Measurements from ENCODE around the gene OCA2.

The OCA2 gene

DNA sequence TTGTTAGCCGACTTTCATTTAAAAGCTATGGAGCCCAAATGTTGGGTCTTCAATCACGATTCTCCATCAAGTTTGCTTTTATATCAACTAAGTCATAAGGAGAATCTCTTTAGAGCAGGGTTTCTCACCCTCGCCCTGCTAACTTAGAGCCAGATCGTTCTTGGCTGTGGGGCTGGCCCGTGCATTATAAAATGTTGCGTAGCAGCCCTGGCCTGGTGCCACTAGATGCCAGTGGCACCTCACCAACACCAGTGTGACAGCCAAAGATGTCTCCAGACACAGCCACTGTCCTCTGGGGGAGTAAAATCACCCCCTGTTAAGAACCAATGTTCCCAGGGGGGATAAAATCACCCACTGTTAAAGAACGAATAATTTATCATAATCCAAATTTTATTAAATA lies 226.1 kb downstream of the OCA2 start:
- DNase-seq (ENCODE audit: low read depth in 2 of 2): no peak

DNA sequence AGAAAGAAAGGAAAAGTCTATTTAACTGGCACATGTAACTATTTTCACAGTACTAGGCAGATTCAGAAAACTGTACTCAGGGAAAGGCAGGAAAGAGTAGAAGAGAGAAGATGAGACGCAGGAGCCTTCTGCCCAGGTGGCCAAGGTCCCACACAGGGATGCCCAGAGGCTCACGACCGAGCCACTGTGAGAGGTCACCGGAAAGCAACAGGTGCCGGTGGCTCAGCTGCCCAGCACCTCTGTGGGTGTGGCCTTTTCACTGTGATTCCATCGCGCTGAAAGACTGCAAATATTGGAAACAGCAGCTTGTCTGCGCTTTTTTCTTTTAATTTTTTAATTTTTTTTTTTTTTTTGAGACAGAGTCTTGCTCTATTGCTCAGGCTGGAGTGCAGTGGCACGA lies 226.8 kb downstream of the OCA2 start:
- no peak for DNase-seq (ENCODE audit: low read depth in 2 of 2)

DNA sequence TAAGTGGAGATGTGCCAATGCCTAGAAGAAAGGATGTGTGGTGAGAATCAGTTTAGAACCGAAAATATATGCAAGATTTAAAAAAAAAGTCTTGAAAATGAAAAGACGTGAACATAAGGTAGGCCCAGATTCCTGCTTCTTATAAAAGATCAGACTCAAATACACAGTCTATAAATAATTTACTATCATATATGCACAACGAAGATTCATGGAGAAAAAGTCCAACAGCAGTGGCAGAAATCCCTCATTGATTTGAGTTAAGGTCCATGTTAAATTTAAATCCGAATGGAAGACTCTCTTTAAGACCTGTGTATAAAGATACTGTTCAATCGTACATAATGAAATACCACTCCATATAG lies 227.2 kb downstream of the OCA2 start:
- DNase-seq (ENCODE audit: low read depth in 2 of 2): no peak

DNA sequence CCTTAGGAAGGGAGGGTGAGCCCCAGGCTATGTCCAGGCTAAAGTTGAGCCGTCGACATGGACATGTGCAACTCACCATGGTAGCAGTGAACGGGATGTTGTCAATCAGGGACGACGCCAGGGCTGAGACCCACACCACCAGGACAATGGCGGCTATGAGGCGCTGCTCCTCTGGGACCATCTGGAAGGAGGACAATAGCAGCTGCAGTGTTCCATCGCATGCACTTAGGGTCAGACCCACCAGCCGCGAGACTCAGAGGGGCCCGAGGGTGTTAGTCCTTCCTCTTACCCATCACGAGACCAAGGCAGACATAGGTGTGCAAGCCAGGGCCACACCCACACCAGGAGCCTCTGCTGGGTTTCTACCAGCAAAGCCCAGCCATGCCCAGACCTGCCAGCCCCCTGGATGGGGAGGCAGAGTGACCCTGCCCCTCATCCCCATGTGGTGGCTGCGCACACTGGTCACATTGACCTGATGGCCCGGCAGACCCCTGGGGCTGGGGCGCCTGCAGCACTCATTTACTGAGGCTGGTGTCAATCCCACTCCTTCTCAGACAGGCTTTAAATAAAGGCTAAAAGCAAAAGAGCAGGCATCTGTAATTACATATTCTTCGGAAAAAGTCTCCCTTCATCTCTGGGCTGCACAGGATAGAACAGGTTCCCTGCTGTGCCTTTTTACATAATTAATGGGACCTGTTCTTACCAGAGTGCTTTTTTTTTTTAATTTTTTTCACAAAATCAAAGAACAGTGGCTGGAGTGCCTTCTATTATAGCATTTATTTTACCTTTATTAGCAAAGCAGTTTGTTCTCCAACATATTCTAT lies 227.8 kb downstream of the OCA2 start:
- no peak for DNase-seq (ENCODE audit: low read depth in 2 of 2)

DNA sequence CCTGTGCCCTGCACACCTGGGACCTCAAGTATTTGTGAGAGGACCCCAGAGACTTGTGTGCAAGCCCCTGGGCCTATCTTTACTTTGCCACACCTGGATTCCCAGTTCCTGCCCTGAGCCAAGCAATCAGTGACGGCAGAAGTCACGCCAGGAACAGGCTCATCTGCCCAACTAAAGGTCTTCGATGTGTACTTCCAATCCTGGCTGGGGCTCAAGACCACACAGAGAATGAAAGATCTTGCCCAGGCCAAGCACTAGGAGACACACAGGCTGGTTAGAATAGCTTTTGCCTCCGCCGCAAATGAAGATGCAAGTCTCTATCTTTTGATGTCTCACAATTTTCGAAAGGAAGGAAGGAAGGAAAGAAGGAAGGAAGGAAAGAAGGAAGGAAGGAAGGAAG lies 228.8 kb downstream of the OCA2 start:
- DNase-seq (ENCODE audit: low read depth in 2 of 2): no peak

DNA sequence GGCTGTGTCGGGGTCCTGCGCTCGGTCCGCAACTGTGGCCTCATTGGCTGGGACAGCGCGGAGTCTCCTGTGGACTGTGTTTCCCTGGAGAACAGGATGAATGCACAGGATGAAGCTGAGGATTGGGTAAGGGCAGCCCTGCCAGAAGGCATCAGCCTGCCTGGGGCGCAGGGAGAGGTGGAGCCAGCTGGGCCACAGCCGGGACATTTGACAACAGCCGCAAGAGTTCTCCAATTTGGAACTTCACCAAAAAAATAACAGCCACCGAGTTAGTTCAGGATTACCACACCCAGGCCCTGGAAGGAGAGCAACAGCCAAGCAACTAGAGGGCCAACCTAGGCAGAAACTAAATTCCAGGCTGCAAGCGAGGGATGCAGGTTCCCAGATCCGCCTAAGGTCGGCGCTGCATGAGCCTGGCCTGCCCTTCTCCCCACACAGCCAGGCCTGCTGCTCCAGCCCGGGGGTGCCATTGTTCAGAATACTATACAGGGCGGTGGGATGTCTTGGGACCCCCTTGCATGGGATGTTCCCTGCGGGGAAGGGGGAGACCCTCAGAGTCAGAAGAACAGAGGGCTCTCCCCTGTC lies 229.3 kb downstream of the OCA2 start:
- DNase-seq (ENCODE audit: low read depth in 2 of 2): no peak

DNA sequence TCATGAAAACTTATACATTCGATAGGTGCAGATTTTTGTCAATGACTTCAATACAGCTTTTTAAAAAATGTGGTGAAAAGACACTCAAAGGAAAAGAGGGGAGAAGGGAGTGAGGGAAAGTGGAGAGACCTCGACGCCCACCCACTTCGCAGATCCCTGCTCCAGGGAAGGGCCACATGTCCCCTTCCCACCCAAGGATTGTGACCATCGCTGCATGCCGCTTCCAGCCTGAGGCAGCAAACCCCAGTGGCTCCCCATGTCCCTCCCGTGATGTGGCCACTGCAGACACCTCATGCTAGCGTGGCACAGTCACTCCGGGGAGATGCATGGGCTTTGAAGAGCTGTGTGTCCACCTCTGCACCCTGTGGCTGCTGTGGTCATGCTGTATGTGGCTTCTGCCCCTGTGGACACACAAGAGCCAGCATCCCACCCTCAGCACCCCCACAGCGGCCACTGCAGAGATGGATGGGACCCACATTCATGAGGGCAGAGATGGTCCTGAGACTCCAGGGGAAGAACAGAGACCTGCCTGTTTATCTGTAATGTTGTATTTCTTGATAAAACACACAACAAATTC lies 230.2 kb downstream of the OCA2 start:
- no peak for DNase-seq (ENCODE audit: low read depth in 2 of 2)

DNA sequence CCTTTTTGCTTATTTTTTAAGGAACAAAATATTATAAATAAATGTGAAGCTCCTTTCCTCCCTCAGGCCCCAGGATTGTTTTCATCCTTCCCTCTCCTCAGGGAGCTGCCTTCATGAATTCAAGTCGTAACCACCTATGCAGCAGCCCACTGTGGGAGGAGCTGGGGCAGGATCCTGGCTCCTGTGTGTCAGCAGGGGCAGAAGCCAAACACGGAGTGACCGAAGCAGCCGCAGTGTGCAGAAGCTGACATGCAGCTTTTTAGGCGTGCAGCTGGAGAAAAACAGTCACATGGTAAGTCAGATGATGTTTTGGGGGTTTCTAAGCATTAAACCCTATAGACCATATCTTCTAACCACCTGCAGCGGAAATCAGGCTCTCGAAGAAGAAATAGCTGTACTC lies 231.3 kb downstream of the OCA2 start:
- no peak for DNase-seq (ENCODE audit: low read depth in 2 of 2)

DNA sequence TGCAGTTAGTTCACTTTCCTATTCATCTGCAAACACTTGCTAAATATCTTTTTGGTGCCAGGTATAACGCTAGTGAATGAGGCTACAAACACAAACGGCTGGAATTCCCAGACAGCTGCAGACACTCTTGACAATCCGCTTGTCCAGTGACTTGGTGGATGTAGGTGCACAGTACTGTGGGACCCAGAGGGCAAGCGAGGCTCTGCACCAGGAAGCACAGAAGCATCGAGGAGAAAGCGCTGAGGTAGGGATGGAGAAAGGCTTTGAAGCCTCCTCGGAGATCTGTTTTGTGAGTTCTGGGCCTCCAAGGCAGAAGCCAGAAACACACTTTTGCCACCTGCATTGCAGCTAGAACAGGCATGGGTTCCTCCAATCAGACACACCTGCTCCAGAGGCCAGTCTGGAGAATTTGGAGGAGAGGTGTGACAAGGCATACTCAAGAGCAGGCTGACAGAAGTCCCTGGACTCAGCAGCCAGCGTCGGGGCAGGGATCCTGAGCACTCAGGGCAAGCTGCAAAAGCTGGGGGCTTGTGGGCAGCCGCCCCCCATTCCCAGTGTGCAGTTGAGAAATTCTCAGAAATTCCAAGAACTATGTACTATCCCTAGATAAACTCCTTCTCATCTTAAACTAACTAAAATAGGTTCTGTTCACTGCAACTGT lies 232.5 kb downstream of the OCA2 start:
- no peak for DNase-seq (ENCODE audit: low read depth in 2 of 2)

DNA sequence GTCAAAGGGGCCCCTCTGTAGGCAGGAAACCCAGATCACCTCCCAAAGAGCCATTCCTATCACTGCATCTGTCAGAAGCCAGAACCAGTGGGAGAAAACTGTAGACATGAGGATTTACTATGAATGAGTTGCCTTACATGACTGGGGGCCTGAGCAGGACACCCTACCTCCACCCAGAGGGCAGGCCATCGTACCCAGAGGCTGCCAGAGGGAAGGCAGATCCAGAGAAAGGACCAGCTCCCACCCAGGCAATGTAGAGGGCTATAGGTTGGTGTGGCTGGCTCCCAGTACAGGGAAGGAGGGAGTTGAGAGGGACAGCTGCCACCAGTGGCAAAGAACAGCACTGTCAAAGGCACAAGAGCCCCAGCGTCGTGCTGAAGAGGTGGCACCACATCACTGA lies 233.2 kb downstream of the OCA2 start:
- no peak for DNase-seq (ENCODE audit: low read depth in 2 of 2)

DNA sequence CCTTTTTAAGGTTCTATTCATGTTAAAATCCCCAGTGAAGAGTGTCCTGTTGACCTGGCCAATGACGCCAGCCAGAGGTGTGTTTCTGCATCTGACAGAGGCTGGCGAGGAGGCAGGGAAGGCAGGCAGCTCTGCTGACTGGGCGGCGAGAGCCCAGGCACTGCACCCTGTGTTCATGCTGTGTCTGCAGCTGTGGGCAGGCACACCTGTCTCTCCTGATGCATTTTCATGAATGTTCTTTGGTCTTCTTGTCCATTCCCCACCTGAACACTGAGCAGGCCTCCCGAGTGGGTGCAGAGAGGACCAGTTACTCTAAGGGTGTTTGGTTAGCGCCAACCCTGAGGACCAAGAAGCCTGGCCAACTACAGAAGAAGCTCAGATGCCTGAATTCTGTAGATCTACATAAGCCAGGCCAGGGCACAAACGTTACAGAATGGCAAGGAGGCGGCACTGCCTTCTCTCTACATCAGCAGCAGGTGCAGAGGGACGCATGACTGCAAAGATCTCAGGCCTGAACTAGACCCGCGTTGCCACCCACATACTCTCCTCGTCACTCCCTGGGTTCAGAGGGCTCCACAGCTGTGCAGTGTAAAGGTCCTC lies 233.7 kb downstream of the OCA2 start:
- DNase-seq (ENCODE audit: low read depth in 2 of 2): no peak

DNA sequence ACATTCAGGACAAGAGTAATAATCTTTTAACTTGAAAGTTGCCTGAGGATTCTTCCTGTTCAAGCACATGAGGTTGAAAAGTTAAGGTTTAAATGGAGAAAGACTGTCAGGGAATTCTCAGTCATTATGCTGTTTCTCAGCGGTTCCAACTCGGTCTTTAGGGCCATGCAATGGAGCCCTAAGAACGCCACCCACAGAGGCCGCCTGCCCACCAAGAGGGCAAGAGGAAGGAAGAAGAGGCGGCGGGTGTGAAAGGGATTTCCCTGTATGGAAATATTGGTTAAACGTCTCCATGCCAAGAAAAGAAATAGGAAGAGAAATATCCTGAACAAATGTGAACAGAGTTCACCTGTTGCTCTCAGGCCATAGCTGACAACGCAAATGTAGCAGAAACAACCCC lies 234.4 kb downstream of the OCA2 start:
- DNase-seq (ENCODE audit: low read depth in 2 of 2): no peak

DNA sequence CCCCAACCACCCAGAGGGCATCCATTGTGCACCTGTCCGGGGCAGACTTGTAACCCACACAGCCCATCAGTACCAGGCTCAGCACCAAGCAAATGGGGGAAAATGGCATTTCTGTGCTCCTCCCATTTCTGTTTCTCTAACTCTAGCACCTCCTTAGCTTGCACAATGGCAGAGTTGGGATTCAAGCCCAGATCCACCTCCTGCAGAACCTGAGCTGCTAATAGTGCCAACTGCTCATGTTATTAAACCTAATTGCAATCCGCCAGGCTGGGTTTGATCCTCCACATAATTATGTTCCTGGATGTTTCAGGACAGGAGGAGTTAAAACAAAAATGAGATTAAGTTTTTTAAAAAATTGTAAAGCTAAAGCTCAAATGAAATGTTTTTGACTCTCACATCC lies 235.0 kb downstream of the OCA2 start:
- DNase-seq (ENCODE audit: low read depth in 2 of 2): no peak

DNA sequence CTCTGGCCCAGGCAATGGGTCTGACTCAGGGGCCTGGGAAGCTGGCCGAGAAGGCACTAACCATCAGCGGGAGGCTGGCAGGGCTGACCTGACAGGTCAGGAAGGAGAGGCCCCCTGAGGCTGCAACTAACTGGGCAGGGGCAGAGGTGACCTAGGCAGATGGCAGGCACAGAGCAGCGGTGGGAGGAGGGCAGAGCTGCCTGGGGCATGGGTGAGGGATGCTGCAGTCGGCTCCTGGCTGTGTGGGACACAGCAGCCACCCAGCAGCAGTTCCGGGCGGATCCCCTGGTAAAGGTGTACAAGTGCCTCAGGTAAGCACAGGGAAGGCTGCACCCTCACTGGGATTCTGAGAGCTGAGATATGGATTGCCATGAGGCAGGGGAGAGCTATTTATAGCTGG lies 236.1 kb downstream of the OCA2 start:
- DNase-seq (ENCODE audit: low read depth in 2 of 2): no peak

DNA sequence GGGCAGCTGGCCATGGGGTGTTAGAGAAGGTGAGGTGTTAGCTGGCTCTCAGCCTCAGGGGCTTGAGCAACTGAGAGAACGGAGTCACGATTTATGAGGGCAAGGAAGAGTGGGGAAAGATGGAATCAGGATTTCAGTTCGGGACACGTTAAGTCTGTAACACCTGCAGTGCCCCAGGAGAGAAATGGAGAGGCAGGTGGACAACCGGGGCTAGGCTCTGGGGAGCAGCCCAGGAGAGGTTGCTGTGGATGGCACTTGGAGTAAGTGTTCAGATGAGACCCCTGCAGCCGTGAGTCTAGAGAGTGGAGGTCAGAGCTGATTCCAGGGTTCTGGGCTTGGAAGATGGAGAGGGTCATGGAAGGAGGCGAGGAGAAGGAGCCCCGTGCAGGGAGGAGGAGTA lies 237.9 kb downstream of the OCA2 start:
- no peak for DNase-seq (ENCODE audit: low read depth in 2 of 2)

DNA sequence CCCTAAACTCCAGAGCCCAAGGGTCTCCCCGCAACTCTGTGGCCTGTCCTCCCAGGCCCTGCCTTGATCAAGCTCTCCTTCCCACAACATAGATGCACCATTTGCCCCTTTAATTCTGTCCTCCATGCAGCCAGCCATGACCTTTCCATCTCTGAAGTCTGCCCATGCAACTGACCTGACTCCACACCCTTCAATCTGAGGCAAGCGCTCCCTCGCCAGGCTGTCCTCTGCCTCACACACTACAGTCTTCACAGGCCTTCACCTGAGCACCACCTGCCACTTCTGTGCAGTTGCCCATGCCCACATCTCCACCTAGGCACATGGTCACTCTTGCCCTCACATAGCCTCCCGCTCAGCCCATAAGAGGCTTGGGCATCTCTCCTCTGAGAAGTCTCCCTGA lies 244.0 kb downstream of the OCA2 start:
- no peak for DNase-seq (ENCODE audit: low read depth in 2 of 2)

DNA sequence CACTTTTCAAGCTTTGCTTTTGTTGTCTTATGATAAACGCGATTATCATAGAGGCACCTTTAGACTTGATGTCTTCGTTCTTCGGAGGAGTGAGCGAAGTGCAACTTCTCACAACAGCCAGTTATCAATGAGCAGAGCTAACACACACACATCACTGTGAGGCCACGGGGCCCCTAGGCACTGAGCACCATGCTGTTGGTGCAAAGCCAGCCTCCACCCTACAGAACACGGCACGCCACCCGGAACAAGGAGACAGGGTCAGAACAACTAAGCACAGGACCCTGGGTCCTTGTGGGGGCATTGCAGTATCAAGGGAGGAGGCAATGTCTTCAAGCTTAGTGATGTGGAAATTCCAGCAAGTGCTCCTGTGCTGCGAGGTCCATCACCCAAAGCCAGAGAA lies 244.5 kb downstream of the OCA2 start:
- no peak for DNase-seq (ENCODE audit: low read depth in 2 of 2)

DNA sequence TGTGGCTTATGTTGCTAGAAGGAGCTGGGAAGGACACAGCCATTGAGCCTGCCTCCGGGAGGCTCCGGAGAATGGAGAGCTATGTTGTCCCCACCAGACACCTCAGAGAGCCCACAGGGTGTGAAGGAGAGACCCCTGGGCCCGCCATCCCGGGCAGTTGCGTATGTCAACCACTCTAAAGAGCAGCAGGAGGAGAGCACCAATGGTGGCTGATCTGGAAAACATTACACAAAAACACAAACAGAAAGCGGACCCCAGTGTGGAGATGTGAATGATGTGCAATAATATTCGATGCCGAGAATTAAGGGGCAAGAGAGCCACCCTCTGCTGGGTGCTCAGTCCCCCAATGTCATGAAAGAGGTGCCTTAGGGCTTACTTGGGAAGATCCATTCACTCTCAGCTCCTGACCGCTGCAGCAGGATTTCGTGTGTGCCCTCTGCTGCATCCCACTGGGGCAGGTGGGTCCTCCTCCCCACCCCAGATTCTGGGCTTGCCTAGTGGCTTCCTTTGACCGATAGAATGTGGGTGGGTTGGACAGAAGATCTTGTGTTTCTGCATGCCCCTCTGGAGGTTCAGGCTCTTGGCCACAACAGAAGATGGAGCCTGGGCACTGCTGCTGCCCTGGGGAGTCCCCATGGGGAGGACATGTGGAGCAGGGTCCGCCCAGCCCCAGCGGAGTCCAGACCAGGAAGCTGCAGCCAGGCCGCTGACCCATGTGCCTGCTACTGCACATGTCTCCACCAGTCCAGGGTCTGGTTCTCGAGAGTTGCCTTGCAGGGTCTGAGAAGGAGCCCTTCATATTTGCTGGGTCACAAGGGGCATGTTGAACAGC lies 245.3 kb downstream of the OCA2 start:
- no peak for DNase-seq (ENCODE audit: low read depth in 2 of 2)

DNA sequence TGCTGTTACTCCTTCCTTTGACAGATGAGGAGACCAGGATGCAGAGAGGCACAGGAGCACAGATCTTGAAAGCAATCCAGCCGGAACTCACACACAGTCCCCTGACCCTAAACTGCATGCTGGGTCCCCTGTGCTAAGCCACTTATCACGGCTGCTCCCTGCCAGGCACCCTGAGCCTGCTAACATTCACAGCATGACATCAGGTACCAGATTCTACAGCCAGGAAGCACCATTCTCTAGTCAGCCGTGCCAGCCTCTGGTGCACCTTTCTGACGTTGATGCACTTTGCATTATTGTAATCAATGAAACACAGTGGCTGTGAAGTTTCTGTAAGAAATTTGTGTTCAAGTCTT lies 247.3 kb downstream of the OCA2 start:
- no peak for DNase-seq (ENCODE audit: low read depth in 2 of 2)

DNA sequence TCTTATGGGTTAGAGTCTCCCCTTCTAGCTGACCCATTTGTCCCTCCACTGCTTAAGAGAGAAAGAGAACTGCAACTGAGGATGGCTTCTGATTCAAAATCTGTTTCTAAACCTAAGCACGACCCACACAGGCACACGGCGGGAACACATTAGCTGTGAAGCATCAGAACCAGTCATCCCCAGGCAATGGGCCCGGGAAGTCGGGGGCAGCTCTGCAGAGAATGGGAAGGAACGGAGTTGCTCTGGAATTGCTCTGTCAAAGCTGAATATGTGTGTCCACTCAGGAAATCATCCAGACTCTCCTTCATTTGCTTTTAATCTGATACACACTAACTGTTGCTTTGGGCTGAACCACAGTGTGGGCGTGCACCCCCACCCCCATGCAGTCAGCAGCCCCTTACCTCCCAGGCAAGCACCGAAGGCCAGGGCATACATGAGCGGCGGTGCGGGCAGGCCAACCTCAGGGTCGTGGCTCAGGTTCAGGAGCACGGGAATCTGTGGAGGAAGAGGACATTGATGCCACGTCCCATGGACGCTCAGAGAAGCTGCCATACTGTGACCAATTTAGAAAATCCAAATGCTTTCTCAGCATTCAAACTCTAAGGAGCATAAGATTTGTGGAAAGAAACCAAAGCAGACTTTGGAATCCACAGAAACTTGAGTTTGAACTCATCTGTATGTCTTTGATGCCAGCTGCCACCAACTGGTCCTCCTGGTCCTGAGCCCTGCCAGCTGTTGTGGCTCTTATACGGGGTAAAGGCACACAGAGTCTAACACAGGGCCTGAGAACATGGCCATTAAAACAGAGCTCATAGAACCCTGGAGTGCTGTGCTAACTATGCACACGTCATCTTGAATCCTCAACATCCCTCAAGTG lies 247.9 kb downstream of the OCA2 start:
- DNase-seq (ENCODE audit: low read depth in 2 of 2): no peak

DNA sequence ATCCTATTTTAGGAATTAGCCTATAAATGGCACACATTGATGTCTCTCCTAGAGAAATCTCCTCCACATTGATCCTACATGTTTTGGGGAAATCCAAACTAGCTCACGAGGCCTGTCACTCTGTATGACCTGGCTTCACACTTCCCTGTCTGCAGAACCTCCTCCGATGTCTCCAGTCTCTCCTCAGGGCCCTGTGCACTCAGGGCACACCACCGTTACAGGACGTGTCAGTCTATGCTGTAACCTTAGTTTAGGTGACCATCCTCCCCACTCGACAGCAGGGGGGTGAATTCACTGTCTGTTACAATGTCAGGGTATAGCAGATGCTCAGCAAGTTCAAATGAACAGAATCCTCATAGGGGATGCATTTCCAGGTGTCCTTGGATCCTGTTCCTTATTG lies 249.1 kb downstream of the OCA2 start:
- no peak for DNase-seq (ENCODE audit: low read depth in 2 of 2)
